CD4-positive, alpha-beta T cell (primary cell): ENCODE measurements around the gene SMOC2. TPM values are rescaled to one million over a fixed set of nuclear protein-coding genes. Genes with fewer than 3 reads are reported as not detected.

Experiments used
- ATAC-seq: fragments of 200-7000 bp; cut with Tn5 transposase; one replicate; pipeline ENCODE4 v1.10.0; 2022; ENCODE audit warnings: mild to moderate bottlenecking; ENCODE audit not compliant: poor library complexity
- CTCF ChIA-PET: fragments of 350-600 bp; sonication (Branson Sonifier 250); formaldehyde crosslinking; loops from one replicate; lab custom pipeline; 2021; ENCODE audit warnings: antibody characterized with exemption, inconsistent platforms; lab: Charles Lee
- POLR2A ChIA-PET: fragments of 350-600 bp; sonication (Branson Sonifier 250); formaldehyde crosslinking; loops from one replicate; lab custom pipeline; 2021; ENCODE audit warnings: antibody characterized with exemption, inconsistent platforms; lab: Charles Lee
- DNase-seq, 14 experiments: peaks; one replicate each; pipeline ENCODE4 v3.0.0-alpha.2; 2013 to 2020; ENCODE audit warnings: mixed read lengths in 2 of 14
- H3K27ac ChIP-seq, 2 donors: one replicate each; pipeline versions ENCODE4 v1.5.1 to v1.7.0; 2013; ENCODE audit warnings: low read length in 2 of 2, low read depth in 1 of 2, mild to moderate bottlenecking in 1 of 2
- H3K27me3 ChIP-seq, 2 experiments: 1 replicate in 1 of 2; 2 replicates in 1 of 2; pipeline versions ENCODE4 v1.6.1 to v1.7.0; 2013; ENCODE audit warnings: low read length in 2 of 2, control low read depth in 1 of 2, mild to moderate bottlenecking in 1 of 2, moderate library complexity in 1 of 2; ENCODE audit not compliant: insufficient read depth in 2 of 2, control insufficient read depth in 1 of 2
- H3K36me3 ChIP-seq: one replicate; pipeline ENCODE4 v1.6.1; 2013; ENCODE audit warnings: low read length, control low read depth; ENCODE audit not compliant: insufficient read depth
- H3K4me1 ChIP-seq: one replicate; pipeline ENCODE4 v1.6.1; 2013; ENCODE audit warnings: low read length, control low read depth; ENCODE audit not compliant: insufficient read depth
- H3K4me3 ChIP-seq: one replicate; pipeline ENCODE4 v1.5.1; 2013; ENCODE audit warnings: mild to moderate bottlenecking, low read length, moderate library complexity
- H3K9me3 ChIP-seq, 2 experiments: 1 replicate in 1 of 2; 2 replicates in 1 of 2; pipeline versions ENCODE4 v1.6.1 to v1.7.0; 2013; ENCODE audit warnings: low read length in 2 of 2, mild to moderate bottlenecking in 2 of 2, control low read depth in 1 of 2, moderate library complexity in 1 of 2; ENCODE audit not compliant: control insufficient read depth in 1 of 2, insufficient read depth in 1 of 2
- H3K27ac Mint-ChIP-seq: one replicate; pipeline ENCODE4 v1.8.0; 2020; ENCODE audit warnings: mixed read lengths
- H3K27me3 Mint-ChIP-seq: one replicate; pipeline ENCODE4 v1.8.0; 2021; ENCODE audit warnings: mixed read lengths
- H3K36me3 Mint-ChIP-seq: one replicate; pipeline ENCODE4 v1.8.0; 2021; ENCODE audit warnings: low read depth, mixed read lengths
- H3K4me1 Mint-ChIP-seq: one replicate; pipeline ENCODE4 v1.8.0; 2021; ENCODE audit warnings: low read depth, mixed read lengths
- H3K4me3 Mint-ChIP-seq: one replicate; pipeline ENCODE4 v1.8.0; 2020; ENCODE audit warnings: mild to moderate bottlenecking, mixed read lengths
- H3K9me3 Mint-ChIP-seq: one replicate; pipeline ENCODE4 v1.8.0; 2020; ENCODE audit warnings: mixed read lengths
- CTCF ChIP-seq: fragments of 200-600 bp; IDR thresholded peaks from one replicate; pipeline ENCODE4 v1.8.0; 2022; ENCODE audit warnings: antibody characterized with exemption, mild to moderate bottlenecking
- intact Hi-C, 2 experiments: fragments of 100-400 bp; cut with DNase I in 1 of 2; cut with micrococcal nuclease in 1 of 2; formaldehyde crosslinking; loops; one replicate each; pipeline versions ENCODE4 v1.15.1 to v1.9.0; 2023 to 2025; cut with DNase I, micrococcal nuclease
- total RNA-seq, 174 experiments: library from RNA in 2 of 174; stranded (reverse) in 2 of 174; gene quantifications; one replicate each; pipeline ENCODE4 v1.2.3 and lab custom pipeline; 2021 to 2026

Gene SMOC2
- total RNA-seq, 2 experiments from 2014 or later, result not detected

- Histone ChIP-seq H3K9me3 (peaks cover 0 to 16% of the 10 kb centered on the region in 2 experiments), H3K36me3 (no peaks in the 10 kb centered on the region), H3K4me3 (no peak overlapping the region), H3K4me1 (no peaks in the 10 kb centered on the region), H3K27me3 (no peaks in the 10 kb centered on the region), H3K27ac (no peak overlapping the region)
- no peak for TF ChIP-seq CTCF
- H3K9me3 Mint-ChIP-seq, result no peaks in the 10 kb centered on the region
- intact Hi-C loops, result loop anchor here in 1 of 2 experiments (5.0 kb wide), 1 partner anchor 49 kb away; no protein-coding TSS in a partner anchor
- ChIA-PET POLR2A (no interaction called here), CTCF (no interaction called here)
- no peak overlapping the region for H3K4me3 Mint-ChIP-seq
- peaks cover 16% of the 10 kb centered on the region for H3K27me3 Mint-ChIP-seq
- no peaks in the 10 kb centered on the region for H3K4me1 Mint-ChIP-seq
- H3K27ac Mint-ChIP-seq, result no peak overlapping the region
- DNase-seq (no peak), ATAC-seq (no peak)
- no peaks in the 10 kb centered on the region for H3K36me3 Mint-ChIP-seq
Measured at GRCh38 chr6:168628732-168629245, 187.8 kb downstream of the SMOC2 start.

- no peaks in the 10 kb centered on the region for H3K9me3 Mint-ChIP-seq
- intact Hi-C loops, result no loop called here
- no peaks in the 10 kb centered on the region for H3K36me3 ChIP-seq
- H3K4me3 ChIP-seq, result no peak overlapping the region
- no peak overlapping the region for H3K27ac Mint-ChIP-seq
- H3K27me3 Mint-ChIP-seq, result peaks cover 22% of the 10 kb centered on the region
- no peak for TF ChIP-seq CTCF
- ATAC-seq (no peak), DNase-seq (no peak)
- ChIA-PET CTCF (no interaction called here), POLR2A (no interaction called here)
- no peaks in the 10 kb centered on the region for H3K4me1 ChIP-seq
- H3K36me3 Mint-ChIP-seq, result no peaks in the 10 kb centered on the region
- H3K9me3 ChIP-seq, result peaks cover 0 to 8% of the 10 kb centered on the region in 2 experiments
- no peak overlapping the region for H3K4me3 Mint-ChIP-seq
- H3K27ac ChIP-seq, result no peak overlapping the region
- H3K4me1 Mint-ChIP-seq, result no peaks in the 10 kb centered on the region
- H3K27me3 ChIP-seq, result no peaks in the 10 kb centered on the region
Measured at GRCh38 chr6:168631564-168631963, 190.6 kb downstream of the SMOC2 start.

GRCh38 chr6:168632694-168633093 lies 191.7 kb downstream of the SMOC2 start:
- no peak overlapping the region for H3K4me3 ChIP-seq
- no peaks in the 10 kb centered on the region for H3K4me1 ChIP-seq
- ChIA-PET POLR2A (no interaction called here), CTCF (no interaction called here)
- no peak for TF ChIP-seq CTCF
- Mint-ChIP-seq H3K4me3 (no peak overlapping the region), H3K9me3 (no peaks in the 10 kb centered on the region), H3K36me3 (no peaks in the 10 kb centered on the region), H3K27ac (no peak overlapping the region), H3K4me1 (no peaks in the 10 kb centered on the region), H3K27me3 (peaks cover 22% of the 10 kb centered on the region)
- intact Hi-C loops, result no loop called here
- ATAC-seq, result no peak
- H3K36me3 ChIP-seq, result no peaks in the 10 kb centered on the region
- H3K27me3 ChIP-seq, result no peaks in the 10 kb centered on the region
- no peak overlapping the region for H3K27ac ChIP-seq
- no peak for DNase-seq
- peaks cover 0 to 8% of the 10 kb centered on the region in 2 experiments for H3K9me3 ChIP-seq
